HG03558 (cell line): ENCODE measurements around the gene AFAP1.

Source experiments
- ATAC-seq: cut with Tn5 transposase; IDR thresholded peaks from one replicate; pipeline ENCODE4 v1.9.1; 2021; ENCODE audit warnings: moderate number of reproducible peaks; ENCODE audit not compliant: unreplicated experiment; ENCODE audit errors: extremely low read depth

The AFAP1 gene

GRCh38 chr4:7761720-7762119 lies 177.9 kb downstream of the AFAP1 start:
- ATAC-seq, result no peak

GRCh38 chr4:7761312-7761711 lies 178.3 kb downstream of the AFAP1 start:
- ATAC-seq, result no peak

DNA sequence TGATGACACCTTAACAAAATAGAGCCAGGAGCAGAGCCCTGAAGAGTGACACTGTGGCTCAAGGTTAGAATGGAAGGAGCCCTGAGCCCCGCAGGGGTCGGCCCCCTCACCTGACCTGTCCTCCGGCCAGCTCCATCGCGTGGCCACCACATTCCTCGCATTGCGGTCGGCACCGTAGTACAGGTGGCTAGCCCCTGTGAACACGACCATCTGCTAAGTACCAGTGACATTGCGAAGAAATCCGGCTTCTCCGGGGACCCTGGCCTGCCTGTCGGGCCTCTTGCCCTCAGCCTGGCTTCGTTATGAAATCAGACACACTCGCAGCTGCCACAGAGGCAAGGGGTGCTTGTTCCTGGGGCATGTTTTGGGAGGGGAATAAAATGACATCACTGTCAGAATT lies 179.0 kb downstream of the AFAP1 start:
- no peak for ATAC-seq

- ATAC-seq, result no peak
These were observed 179.4 kb downstream of the AFAP1 start for GRCh38 chr4:7760228-7760627.

DNA sequence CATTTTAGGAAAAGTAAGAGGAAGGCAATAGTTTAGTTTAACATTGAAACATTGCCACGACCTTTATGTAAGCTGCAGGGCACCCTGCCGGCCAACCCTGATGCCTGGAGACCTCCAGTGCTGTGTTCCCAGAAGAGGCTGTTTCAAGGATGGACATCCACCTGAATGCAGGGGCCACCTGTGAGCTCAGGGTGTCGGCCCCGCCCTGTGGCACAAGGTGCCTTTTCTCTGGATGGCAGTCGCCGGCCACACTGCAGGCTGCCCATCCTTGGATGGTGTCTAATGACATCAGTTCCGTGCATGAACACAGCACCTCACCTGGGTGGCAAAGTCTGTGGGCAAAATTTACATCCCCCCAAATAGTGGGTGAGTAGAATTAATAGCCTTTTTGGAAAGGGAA lies 180.0 kb downstream of the AFAP1 start:
- ATAC-seq, result no peak

DNA sequence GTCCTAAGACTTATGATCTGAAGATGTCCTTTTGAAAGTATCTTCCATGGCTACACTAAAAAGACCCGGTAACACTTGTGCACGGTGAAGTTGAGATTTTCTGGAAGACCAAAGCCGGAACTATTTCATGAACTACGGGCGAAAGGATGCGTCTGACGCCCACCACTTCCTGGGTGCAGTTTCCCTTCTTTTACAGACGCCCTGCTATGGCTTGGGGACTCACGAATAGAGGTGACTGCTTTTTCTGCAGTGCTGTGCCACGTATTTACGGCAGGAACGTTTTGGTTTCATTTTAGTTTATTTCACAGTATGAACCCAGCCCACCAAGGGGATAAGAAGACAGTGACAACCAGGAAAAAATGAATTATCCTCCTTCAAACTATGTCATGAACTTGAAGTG lies 180.4 kb downstream of the AFAP1 start:
- ATAC-seq, result no peak

DNA sequence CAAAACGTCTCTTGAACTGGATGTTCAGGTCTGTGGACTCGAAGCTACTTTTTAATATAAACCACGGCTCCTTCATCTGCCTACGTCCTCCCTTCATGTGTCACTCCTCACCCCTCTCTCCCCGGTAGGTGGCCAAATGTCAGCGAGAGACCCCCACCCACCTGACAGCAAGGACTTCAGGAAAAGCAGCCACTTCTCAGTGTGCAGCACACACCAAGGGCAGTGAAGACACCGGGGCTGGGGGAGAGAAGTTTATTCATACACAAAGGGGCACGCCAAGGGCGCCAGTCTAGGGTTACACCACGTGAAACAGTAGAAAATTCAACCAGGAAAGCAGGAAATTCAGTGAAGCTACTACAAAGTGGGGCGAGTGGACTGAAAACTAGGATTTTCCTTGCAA lies 181.2 kb downstream of the AFAP1 start:
- ATAC-seq, result no peak

DNA sequence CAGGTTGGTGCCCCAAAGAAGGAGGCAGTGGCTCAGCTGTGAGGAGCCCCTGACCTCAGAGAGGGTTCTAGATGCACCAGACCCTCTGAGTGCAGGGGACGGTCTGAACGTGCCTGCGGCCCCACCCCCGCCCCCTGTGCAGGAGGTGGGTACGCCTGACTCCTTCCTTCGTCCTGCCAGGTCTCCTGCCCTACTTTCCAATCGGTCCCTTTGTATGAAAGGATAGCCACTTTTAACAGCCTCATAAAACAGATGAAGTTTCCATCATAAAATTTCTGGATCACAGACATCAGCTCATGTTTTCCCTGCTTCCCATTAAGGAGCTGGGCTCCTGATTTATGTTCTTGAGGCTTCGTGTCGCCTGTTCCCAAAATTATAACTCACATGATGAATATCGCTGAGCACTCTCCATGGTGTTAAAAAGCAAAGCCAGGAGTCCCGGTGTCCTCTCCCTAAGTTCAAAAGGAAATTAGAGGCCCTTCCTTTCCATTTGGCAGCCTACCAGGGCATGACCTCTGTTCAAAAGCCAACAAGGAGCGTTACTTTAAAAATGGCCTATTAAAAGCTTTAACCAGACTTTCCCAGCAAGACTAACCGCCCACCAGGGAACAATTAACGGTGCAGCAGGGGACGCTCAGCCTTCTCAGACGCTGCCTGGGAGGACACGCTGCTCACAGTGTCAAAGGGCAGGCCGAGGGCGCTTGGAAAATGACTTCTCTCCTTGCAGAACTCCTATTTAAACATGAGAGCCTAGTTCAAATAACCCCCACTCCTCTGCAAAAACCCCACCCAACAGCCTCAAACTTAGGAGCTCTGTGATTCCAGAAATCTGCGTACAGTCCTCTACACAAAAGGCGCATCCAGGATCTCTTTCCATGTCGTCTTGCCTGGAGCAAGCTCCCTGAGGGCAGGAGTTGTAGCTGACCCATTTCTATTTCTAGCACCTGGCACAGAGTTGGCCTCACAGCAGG lies 181.9 kb downstream of the AFAP1 start:
- no peak for ATAC-seq

- no peak for ATAC-seq
These were observed 182.9 kb downstream of the AFAP1 start for GRCh38 chr4:7756561-7757355.

DNA sequence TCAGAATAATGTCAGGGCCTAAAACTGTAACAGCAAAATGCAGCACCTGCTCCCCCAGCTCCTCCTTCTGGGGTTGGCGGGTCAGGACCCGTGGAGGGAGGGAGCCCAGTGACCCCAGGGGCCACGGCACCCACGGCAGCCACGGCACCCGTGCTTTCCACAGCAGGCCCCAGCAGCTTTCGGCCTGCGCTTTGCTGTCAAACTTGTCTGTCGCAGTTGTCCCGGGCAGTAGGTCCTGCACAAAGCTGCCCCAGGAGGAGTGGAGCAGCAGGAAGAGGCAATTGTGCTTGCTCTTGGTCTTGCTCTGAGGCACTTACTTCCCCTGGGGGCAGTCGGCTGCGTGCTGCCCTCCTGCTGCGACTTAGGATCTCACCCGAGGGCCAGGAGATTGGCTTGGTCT lies 183.6 kb downstream of the AFAP1 start:
- no peak for ATAC-seq

DNA sequence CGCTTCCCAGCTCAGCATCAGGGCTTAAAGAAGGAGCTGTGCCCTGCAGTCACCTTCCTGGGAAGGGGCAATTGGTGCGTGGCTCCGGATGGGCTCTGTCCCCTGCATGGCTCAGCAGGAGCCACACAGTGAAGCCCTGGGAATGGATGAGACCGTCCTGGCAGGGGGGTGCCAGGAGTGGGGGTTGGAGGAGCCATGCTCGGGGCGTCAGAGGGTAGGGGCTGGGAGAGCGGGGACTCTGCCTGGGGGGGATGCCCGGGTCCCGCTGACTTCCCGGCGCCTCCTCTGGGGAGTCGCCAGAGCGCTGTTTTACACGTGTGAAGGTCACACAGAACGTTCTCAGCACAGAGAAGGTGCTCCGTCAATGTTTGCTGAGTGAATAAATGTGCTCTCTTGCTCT lies 184.1 kb downstream of the AFAP1 start:
- ATAC-seq, result no peak

GRCh38 chr4:7754565-7755262 lies 184.9 kb downstream of the AFAP1 start:
- ATAC-seq, result no peak

GRCh38 chr4:7753931-7754465 lies 185.7 kb downstream of the AFAP1 start:
- ATAC-seq, result no peak

DNA sequence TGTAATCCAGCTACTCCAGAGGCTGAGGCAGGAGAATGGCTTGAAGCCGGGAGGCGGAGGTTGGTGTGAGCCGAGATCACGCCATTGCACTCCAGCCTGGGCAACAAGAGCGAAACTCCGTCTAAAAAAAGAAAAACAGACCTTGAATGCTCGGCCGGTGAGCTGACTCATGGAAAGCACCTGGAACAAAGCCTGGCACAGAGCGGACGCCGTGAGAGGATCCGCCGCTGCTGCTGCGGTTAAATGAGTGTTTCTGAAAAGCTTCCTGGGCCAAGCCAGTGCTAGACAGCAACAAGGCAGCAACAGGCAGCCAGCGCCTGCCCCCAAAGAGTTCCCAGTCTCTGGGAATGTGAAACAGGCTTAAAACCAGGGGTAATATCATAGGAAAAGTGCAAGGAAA lies 186.4 kb downstream of the AFAP1 start:
- ATAC-seq, result no peak

DNA sequence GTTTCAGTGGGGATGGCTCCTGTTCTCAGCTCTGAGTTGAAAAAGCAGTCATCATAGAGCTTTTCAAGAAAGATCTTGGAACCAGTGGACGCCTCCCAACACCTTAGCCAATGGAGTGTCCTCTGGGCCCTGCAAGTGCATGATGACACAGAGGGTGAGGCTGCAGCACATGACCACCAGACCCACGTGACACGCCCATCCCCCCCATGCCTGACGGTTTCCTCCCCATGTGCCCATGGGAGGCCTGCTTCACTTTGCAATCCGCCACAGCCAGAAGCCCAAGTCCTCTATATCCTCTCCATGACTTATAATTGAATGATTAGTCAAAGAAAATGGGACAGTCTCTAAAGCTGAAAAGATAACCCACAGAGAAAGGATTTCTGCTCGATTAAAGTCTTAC lies 187.0 kb downstream of the AFAP1 start:
- ATAC-seq, result no peak

DNA sequence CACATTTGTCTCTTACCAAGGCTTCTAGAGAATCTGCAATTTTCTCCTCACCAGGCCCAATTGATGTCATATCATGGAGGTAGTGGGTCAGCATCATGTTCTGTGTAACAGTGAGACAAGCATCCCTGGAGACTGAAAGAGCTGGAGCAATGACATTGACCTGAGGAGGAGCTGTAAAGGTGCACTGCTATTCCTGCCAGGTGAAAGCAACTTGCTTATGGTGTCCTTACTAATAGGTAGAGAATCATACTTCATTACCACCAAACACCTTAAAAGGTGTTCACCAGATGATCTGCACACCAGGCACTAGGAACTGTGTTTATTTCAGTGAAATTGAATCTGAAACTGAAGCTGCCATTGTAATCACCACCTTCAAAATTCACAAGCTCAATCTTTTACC lies 188.7 kb downstream of the AFAP1 start:
- no peak for ATAC-seq

DNA sequence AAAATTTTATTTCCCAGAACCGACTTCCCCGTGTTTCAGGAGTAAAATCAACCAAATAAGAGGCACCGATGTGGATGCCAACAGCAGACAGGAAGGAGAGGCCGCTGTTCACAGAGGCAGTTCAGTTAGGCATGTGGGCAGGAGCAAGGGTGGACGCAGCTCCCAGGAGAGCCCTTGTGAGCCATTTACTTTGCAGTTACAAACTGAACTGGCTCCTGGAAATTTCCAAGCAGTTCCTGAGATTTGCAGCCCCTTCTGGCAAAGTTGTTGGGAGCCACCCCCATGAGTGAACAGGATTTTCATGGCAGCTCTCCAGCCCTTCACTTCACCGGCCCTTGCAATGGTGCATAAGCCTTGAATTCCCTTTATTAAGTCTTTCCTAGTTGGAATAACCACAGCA lies 189.1 kb downstream of the AFAP1 start:
- no peak for ATAC-seq

DNA sequence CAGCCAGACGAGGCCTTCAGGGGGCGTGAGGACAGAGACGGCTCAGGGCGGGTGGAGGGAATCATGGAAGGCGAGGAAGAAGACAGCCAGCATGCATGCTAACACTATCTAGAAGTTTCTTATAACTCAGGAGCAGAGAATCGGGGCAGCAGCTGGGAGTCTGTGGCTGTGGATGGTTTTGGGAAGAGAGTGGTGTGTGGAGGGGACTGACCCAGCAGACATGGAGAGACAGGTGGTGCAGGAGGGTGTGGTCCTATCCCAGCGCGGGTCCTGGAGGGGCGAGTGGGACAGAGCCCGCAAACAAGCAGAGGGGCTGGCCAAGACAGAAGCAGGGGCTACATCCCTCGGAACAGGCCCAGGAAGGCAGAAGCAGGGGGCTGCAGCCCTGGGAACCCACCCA lies 192.1 kb downstream of the AFAP1 start:
- no peak for ATAC-seq

- ATAC-seq, result no peak
These were observed 192.6 kb downstream of the AFAP1 start for GRCh38 chr4:7747062-7747385.

DNA sequence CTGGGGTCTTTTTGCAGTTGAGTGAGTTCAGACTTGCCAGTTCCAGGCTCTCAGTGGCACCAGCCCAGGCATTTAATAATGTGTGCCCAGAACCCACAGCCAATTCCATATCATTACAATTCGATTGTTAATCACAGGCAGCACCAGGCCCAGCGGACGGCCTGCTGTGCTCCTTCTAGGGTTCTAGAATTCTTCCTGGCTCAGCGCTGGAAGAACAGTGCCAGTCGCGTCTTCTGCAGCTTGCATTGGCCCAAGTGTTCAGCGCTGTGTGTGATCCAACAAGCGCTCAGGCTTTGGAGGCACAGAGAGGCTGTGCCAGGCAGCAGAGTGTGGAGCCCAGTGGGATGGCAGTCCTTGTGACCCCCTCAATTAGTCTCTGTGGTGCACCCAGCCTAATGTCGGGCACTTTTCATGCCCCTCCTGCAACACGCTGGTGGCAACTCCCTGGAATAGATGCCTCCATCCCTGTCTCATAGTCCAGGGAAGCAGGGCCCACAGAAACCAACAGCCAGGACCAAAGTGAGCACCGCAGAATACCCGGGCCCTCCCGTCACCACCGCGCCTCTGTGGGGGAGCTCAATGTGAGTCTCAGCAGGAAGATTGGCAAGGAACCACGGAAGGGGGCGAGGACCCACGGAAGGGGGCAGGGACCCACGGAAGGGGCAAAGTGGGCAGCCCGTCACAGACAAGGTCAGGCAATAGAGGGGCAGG lies 193.2 kb downstream of the AFAP1 start:
- ATAC-seq, result no peak
